Hepatocyte (in vitro differentiated cells): ENCODE results near the gene PTTG1IP2. TPM values are rescaled to one million over a fixed set of nuclear protein-coding genes. Genes with fewer than 3 reads are reported as not detected.

Experiments
- DNase-seq: peaks from one replicate; pipeline ENCODE4 v3.0.0-alpha.2; 2016; ENCODE audit warnings: low spot score
- H2AFZ ChIP-seq: fragments of 200-600 bp; sonication (generic); 2 replicates; pipeline ENCODE4 v1.6.0; 2016; ENCODE audit warnings: antibody characterized with exemption, mild to moderate bottlenecking
- H3K27ac ChIP-seq: fragments of 200-600 bp; sonication (generic); 2 replicates; pipeline ENCODE4 v1.5.1; 2016; ENCODE audit warnings: mild to moderate bottlenecking
- H3K27me3 ChIP-seq: fragments of 200-600 bp; sonication (generic); 2 replicates; pipeline ENCODE4 v1.6.1; 2016
- H3K36me3 ChIP-seq: fragments of 200-600 bp; sonication (generic); replicated peaks from 2 replicates; pipeline ENCODE4 v1.5.1; 2016; ENCODE audit warnings: low read depth; ENCODE audit not compliant: insufficient read depth
- H3K4me1 ChIP-seq: fragments of 200-600 bp; sonication (generic); 2 replicates; pipeline ENCODE4 v1.5.1; 2016; ENCODE audit warnings: mild to moderate bottlenecking, moderate library complexity; ENCODE audit not compliant: insufficient read depth
- H3K4me2 ChIP-seq: fragments of 200-600 bp; sonication (generic); 2 replicates; pipeline ENCODE4 v1.6.0; 2016
- H3K4me3 ChIP-seq: fragments of 200-600 bp; sonication (generic); 2 replicates; pipeline ENCODE4 v1.5.1; 2016; ENCODE audit warnings: mild to moderate bottlenecking
- H3K79me2 ChIP-seq: fragments of 200-600 bp; sonication (generic); 2 replicates; pipeline ENCODE4 v1.6.0; 2017; ENCODE audit warnings: mild to moderate bottlenecking
- H3K9me2 ChIP-seq: fragments of 200-600 bp; sonication (generic); replicated peaks from 2 replicates; pipeline ENCODE4 v1.6.0; 2017; ENCODE audit warnings: mild to moderate bottlenecking; ENCODE audit not compliant: insufficient read depth
- H3K9me3 ChIP-seq: fragments of 200-600 bp; sonication (generic); 2 replicates; pipeline ENCODE4 v1.5.1; 2016; ENCODE audit warnings: low read depth, mild to moderate bottlenecking
- H4K20me1 ChIP-seq: fragments of 200-600 bp; sonication (generic); 2 replicates; pipeline ENCODE4 v1.6.0; 2016; ENCODE audit warnings: mild to moderate bottlenecking; ENCODE audit not compliant: insufficient read depth, poor library complexity, severe bottlenecking
- CTCF ChIP-seq: fragments of 200-600 bp; sonication (generic); IDR thresholded peaks from 2 replicates; pipeline ENCODE4 v1.5.1; 2016; ENCODE audit warnings: antibody characterized with exemption, mild to moderate bottlenecking; ENCODE audit not compliant: poor library complexity
- EZH2 ChIP-seq: fragments of 200-600 bp; sonication (generic); IDR thresholded peaks from 2 replicates; pipeline ENCODE4 v1.6.1; 2016; ENCODE audit warnings: antibody characterized with exemption, mild to moderate bottlenecking, borderline replicate concordance
- EZH2phosphoT487 ChIP-seq: fragments of 200-600 bp; sonication (generic); IDR thresholded peaks from one replicate; pipeline ENCODE4 v1.6.1; 2018; ENCODE audit warnings: antibody characterized with exemption, mild to moderate bottlenecking, low read depth, moderate library complexity; ENCODE audit not compliant: unreplicated experiment, severe bottlenecking
- WGBS: methylation state at CpG from one replicate; pipeline ENCODE4 v1.1.6; 2016; ENCODE audit warnings: low lambda C conversion rate; ENCODE audit errors: missing lambda C conversion rate; 5-methylcytosine and 5-hydroxymethylcytosine counted together
- polyA plus RNA-seq: library from polyadenylated mRNA; unstranded; fragments of >200 nt; fragmentation: Nextera tagmentation; extraction: Ambion mirVana; gene quantifications from 2 replicates; pipeline ENCODE4 v1.2.1, GENCODE V29; 2016
- total RNA-seq: library from RNA; depleted of rRNA; stranded (reverse); fragments of >200 nt; gene quantifications from 2 replicates; pipeline ENCODE4 v1.2.3, GENCODE V29; 2014

PTTG1IP2 gene
- total and polyA plus RNA-seq, 2 experiments from 2014 or later, result 0.63 TPM; not detected in 1

GRCh38 chr7:90445633-90446032 is 23.8 kb upstream of the PTTG1IP2 start:
- Histone ChIP-seq H2AFZ (no peak overlapping the region), H3K9me3 (no peaks in the 10 kb centered on the region), H3K4me3 (no peak overlapping the region), H4K20me1 (no peaks in the 10 kb centered on the region), H3K9me2 (no peaks in the 10 kb centered on the region), H3K27me3 (no peaks in the 10 kb centered on the region), H3K4me1 (no peaks in the 10 kb centered on the region), H3K36me3 (no peaks in the 10 kb centered on the region), H3K79me2 (no peaks in the 10 kb centered on the region), H3K4me2 (no peak overlapping the region), H3K27ac (no peak overlapping the region)
- DNase-seq, result no peak
- TF ChIP-seq EZH2phosphoT487, result no peak
- no peak for TF ChIP-seq EZH2
- TF ChIP-seq CTCF, result no peak
- 81% methylated on average over 2 of the region's 2 CpGs for WGBS

- Histone ChIP-seq H3K4me1 (no peaks in the 10 kb centered on the region), H3K36me3 (no peaks in the 10 kb centered on the region), H3K9me3 (no peaks in the 10 kb centered on the region), H3K4me2 (no peak overlapping the region), H4K20me1 (no peaks in the 10 kb centered on the region), H2AFZ (no peak overlapping the region), H3K27ac (no peak overlapping the region), H3K9me2 (no peaks in the 10 kb centered on the region), H3K79me2 (no peaks in the 10 kb centered on the region), H3K4me3 (no peak overlapping the region), H3K27me3 (no peaks in the 10 kb centered on the region)
- WGBS, result 40% methylated on average over 2 of the region's 4 CpGs
- no peak for TF ChIP-seq EZH2phosphoT487
- no peak for TF ChIP-seq CTCF
- TF ChIP-seq EZH2, result no peak
- no peak for DNase-seq
Observed at GRCh38 chr7:90446137-90446899, 23.1 kb upstream of the PTTG1IP2 start.

- Histone ChIP-seq H4K20me1 (no peaks in the 10 kb centered on the region), H3K9me2 (no peaks in the 10 kb centered on the region), H3K27me3 (no peaks in the 10 kb centered on the region), H3K9me3 (no peaks in the 10 kb centered on the region), H3K36me3 (no peaks in the 10 kb centered on the region), H3K4me1 (peaks cover 5% of the 10 kb centered on the region), H3K27ac (no peak overlapping the region), H3K4me3 (no peak overlapping the region), H2AFZ (no peak overlapping the region), H3K4me2 (no peak overlapping the region), H3K79me2 (no peaks in the 10 kb centered on the region)
- DNase-seq, result no peak
- TF ChIP-seq EZH2 (no peak), CTCF (no peak), EZH2phosphoT487 (no peak)
Observed at GRCh38 chr7:90453259-90453891, 16.1 kb upstream of the PTTG1IP2 start.

- H2AFZ ChIP-seq, result no peak overlapping the region
- no peak for DNase-seq
- peaks cover 5% of the 10 kb centered on the region for H3K4me1 ChIP-seq
- no peaks in the 10 kb centered on the region for H3K27me3 ChIP-seq
- H4K20me1 ChIP-seq, result no peaks in the 10 kb centered on the region
- WGBS, result 42% methylated on average over 1 of the region's 1 CpG
- H3K4me2 ChIP-seq, result no peak overlapping the region
- H3K4me3 ChIP-seq, result no peak overlapping the region
- no peaks in the 10 kb centered on the region for H3K79me2 ChIP-seq
- no peak for TF ChIP-seq EZH2phosphoT487
- no peak for TF ChIP-seq EZH2
- no peaks in the 10 kb centered on the region for H3K9me3 ChIP-seq
- H3K9me2 ChIP-seq, result no peaks in the 10 kb centered on the region
- no peaks in the 10 kb centered on the region for H3K36me3 ChIP-seq
- H3K27ac ChIP-seq, result no peak overlapping the region
Observed at GRCh38 chr7:90453931-90454330, 15.5 kb upstream of the PTTG1IP2 start.
